ENCODE results near the gene MAP4K3. TPM values are rescaled to one million over a fixed set of nuclear protein-coding genes. Genes with fewer than 3 reads are reported as not detected.

MAP4K3 gene
- total and polyA plus RNA-seq, 8 donors, result 8.2 to 23.1 (median 16.3) TPM

DNA sequence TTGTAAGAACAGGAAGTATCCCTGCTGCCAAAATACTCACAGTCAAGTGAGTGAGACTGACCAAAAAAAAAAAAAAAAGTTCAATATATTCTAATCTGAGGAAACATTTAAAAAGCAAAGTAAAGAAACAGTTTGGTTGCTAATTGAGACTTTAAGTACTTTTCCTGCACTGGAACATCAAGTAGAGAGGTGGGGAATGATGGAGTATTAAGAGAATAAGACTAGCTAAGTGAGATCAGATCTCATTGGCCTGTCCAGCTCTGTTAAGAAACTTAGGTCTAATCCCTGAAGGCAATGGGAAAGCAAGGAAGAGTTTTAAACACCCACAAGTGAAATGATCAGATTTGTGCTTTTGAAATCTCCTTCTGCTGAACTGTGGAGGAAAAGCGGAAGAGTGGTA, 27.8 kb upstream of the MAP4K3 start:
- DNase-seq (no peak), FAIRE-seq (no peak), ATAC-seq (no peak)
- no peaks in the 10 kb centered on the region for H3K27me3 ChIP-seq
- TF ChIP-seq, protein P1, sequence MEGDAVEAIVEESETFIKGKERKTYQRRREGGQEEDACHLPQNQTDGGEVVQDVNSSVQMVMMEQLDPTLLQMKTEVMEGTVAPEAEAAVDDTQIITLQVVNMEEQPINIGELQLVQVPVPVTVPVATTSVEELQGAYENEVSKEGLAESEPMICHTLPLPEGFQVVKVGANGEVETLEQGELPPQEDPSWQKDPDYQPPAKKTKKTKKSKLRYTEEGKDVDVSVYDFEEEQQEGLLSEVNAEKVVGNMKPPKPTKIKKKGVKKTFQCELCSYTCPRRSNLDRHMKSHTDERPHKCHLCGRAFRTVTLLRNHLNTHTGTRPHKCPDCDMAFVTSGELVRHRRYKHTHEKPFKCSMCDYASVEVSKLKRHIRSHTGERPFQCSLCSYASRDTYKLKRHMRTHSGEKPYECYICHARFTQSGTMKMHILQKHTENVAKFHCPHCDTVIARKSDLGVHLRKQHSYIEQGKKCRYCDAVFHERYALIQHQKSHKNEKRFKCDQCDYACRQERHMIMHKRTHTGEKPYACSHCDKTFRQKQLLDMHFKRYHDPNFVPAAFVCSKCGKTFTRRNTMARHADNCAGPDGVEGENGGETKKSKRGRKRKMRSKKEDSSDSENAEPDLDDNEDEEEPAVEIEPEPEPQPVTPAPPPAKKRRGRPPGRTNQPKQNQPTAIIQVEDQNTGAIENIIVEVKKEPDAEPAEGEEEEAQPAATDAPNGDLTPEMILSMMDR (IDR thresholded peaks at IDR 0.05), result no peak
- intact Hi-C loops (cut with DNase I), result no loop called here
- WGBS, 2 donors, result 42 to 51% methylated on average over 1 of the region's 1 CpG
- H3K4me3 ChIP-seq, result no peak overlapping the region
- no peak overlapping the region for H3K27ac ChIP-seq
- H3K36me3 ChIP-seq, result no peaks in the 10 kb centered on the region
- H3K4me1 ChIP-seq, result peaks cover 4 to 9% (median 4%) of the 10 kb centered on the region in 3 donors
- H3K9me3 ChIP-seq, result no peaks in the 10 kb centered on the region

DNA sequence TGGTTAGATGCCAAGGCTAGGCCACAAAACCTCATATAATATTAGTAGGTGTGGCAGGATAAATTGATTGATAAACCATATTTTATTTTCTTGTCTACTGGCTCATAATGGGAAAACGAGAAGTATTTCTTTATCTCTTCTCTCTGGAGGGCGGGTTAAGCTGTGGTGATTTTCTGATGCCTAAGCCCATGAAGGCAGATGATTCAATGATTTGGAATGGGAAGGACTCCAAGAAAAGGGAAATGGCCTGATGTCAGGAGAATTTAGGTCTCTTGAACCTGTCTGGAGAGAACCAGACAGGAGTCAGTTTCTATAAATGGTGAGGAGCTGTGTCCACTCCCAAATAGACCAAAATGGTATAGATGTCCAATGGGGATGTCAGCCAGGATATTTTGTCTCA, 18.7 kb upstream of the MAP4K3 start:
- no peak for FAIRE-seq

DNA sequence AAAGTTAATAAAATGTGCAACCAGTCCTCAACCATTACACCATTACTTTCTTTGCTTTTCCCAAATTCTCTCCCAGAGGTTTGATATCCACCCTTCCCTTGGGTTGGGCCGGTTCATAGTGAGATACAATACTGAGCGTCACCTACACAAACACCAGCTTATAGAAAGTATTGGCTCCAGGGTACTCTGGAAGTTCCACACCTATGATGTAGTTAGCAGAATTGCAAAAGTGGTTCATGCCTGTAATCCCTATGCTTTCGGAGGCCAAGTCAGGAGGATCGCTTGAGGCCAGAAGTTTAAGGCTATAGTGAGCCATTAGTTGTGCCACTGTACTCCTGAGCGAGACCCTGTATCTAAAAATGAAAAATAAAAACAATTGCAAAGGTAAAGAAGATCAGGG, 15.3 kb upstream of the MAP4K3 start:
- FAIRE-seq, result no peak
- no peaks in the 10 kb centered on the region for H3K27me3 ChIP-seq
- intact Hi-C loops (cut with DNase I), result no loop called here
- no peaks in the 10 kb centered on the region for H3K4me1 ChIP-seq
- TF ChIP-seq, protein P1 (IDR thresholded peaks at IDR 0.05), result no peak
- peaks cover 0 to 6% (median 0%) of the 10 kb centered on the region in 3 donors for H3K36me3 ChIP-seq
- no peak overlapping the region for H3K27ac ChIP-seq
- no peaks in the 10 kb centered on the region for H3K9me3 ChIP-seq
- no peak for DNase-seq
- no peak for ATAC-seq
- WGBS, 2 donors, result 97% methylated on average over 5 of the region's 5 CpGs
- no peak overlapping the region for H3K4me3 ChIP-seq

More for the DNA sequence above, 18.7 kb upstream of the MAP4K3 start:
- TF ChIP-seq, protein P1 (IDR thresholded peaks at IDR 0.05), result no peak
- Histone ChIP-seq H3K27ac (no peak overlapping the region), H3K9me3 (no peaks in the 10 kb centered on the region), H3K27me3 (no peaks in the 10 kb centered on the region), H3K4me3 (no peak overlapping the region), H3K4me1 (no peaks in the 10 kb centered on the region), H3K36me3 (peaks cover 0 to 6% (median 0%) of the 10 kb centered on the region in 3 donors)
- WGBS, 2 donors, result 92 to 95% methylated on average over 2 of the region's 2 CpGs
- intact Hi-C loops (cut with DNase I), result no loop called here
- ATAC-seq, result no peak
- DNase-seq, result no peak

DNA sequence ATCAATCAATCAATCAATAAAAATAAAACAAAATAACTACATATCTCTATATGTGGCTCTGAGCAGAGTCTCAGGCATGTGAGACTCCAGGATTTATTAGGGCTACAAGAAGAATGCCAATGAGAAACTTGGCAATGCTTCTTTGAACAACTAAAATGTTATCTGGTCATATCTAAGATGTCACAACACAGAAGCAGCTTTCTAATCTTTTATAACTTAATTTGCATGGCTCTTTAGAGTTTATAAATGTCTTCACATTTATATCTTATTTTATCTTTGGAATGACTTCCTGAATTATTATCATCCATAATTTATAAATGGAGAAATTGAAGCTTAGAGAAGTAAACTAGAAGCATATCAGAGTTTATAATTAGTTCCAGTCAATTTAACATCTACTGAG, 14.9 kb upstream of the MAP4K3 start:
- no peak for ATAC-seq
- intact Hi-C loops (cut with DNase I), result no loop called here
- H3K9me3 ChIP-seq, result no peaks in the 10 kb centered on the region
- H3K27me3 ChIP-seq, result no peaks in the 10 kb centered on the region
- peaks cover 0 to 6% (median 0%) of the 10 kb centered on the region in 3 donors for H3K36me3 ChIP-seq
- no peak for FAIRE-seq
- H3K4me3 ChIP-seq, result no peak overlapping the region
- TF ChIP-seq, protein P1 (IDR thresholded peaks at IDR 0.05), result no peak
- no peak overlapping the region for H3K27ac ChIP-seq
- no peaks in the 10 kb centered on the region for H3K4me1 ChIP-seq
- no peak for DNase-seq

DNA sequence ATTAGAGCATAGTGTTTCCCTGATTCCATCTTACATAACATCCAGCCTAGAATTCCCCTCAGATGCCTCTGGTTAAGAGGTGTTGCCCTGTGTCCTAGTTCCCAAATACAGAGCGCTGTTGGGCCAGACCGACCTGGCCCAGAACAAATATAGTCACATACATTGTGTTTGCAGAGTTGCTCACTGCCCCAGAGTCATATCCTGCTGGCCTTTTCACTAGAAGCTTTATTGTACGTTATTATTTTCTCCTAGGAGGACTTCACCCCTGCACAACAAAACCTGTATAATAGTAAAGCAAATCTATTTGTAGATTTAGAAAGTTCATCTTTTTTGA, 11.1 kb upstream of the MAP4K3 start:
- FAIRE-seq, result no peak
- H3K27ac ChIP-seq, result no peak overlapping the region
- TF ChIP-seq, protein P1 (IDR thresholded peaks at IDR 0.05), result no peak
- no peaks in the 10 kb centered on the region for H3K4me1 ChIP-seq
- no peak for ATAC-seq
- H3K4me3 ChIP-seq, result no peak overlapping the region
- no peak for DNase-seq
- H3K27me3 ChIP-seq, result no peaks in the 10 kb centered on the region
- no peaks in the 10 kb centered on the region for H3K9me3 ChIP-seq
- 99 to 100% methylated on average over 3 of the region's 3 CpGs for WGBS, 2 donors
- H3K36me3 ChIP-seq, result no peaks in the 10 kb centered on the region
- intact Hi-C loops (cut with DNase I), result no loop called here

Measured in pancreas (tissue), 10 donors.